ENCODE measurements around the gene ZNF140.

The ZNF140 gene

GRCh38 chr12:133130808-133131128, 50.0 kb downstream of the ZNF140 start:
- no peak for DNase-seq

DNA sequence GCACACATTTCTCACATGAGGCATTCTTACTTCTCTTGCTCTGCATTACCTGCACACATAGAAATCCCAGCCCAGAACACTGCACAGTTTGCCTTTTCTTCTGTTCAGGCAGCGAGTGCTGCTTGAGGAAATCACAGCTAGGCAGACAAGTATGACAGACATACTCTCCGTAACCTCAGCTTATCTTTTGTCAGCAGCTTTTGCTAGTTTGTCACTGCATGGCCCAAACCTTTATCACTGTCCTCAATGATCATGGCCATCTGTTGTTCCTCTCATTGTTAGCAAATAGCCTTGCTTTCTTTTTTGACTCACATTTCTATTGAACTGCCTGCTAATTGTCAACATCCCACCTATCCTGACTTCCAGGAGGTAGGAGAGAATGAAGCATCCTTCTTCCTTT, 55.0 kb downstream of the ZNF140 start:
- no peak for DNase-seq

- DNase-seq = no peak
Observed at GRCh38 chr12:133145981-133146380, 65.3 kb downstream of the ZNF140 start.

DNA sequence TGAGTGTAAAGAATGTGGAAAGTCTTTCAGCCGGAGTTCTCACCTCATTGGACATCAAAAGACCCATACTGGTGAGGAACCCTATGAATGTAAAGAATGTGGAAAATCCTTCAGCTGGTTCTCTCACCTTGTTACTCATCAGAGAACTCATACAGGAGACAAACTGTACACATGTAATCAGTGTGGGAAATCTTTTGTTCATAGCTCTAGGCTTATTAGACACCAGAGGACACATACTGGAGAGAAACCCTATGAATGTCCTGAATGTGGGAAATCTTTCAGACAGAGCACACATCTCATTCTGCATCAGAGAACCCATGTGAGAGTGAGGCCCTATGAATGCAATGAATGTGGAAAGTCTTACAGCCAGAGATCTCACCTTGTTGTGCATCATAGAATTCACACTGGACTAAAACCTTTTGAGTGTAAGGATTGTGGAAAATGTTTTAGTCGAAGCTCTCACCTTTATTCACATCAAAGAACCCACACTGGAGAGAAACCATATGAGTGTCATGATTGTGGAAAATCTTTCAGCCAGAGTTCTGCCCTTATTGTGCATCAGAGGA, 75.5 kb downstream of the ZNF140 start:
- DNase-seq = no peak

All from NCI-H226 (cell line).